Measurements from ENCODE around the gene PAOX.

The PAOX gene

GRCh38 chr10:133349577-133350011 lies 29.5 kb upstream of the PAOX start:
- DNase-seq (ENCODE audit: low read depth in 3 of 3, low spot score in 1 of 3), result no peak

GRCh38 chr10:133350283-133350949 lies 28.6 kb upstream of the PAOX start:
- DNase-seq (ENCODE audit: low read depth in 3 of 3, low spot score in 1 of 3), result no peak

- no peak for DNase-seq (ENCODE audit: low read depth in 3 of 3, low spot score in 1 of 3)
Observed at GRCh38 chr10:133350950-133351329, 28.1 kb upstream of the PAOX start.

GRCh38 chr10:133351408-133352318 lies 27.4 kb upstream of the PAOX start:
- DNase-seq (ENCODE audit: low read depth in 3 of 3, low spot score in 1 of 3), result no peak

- DNase-seq (ENCODE audit: low read depth in 3 of 3, low spot score in 1 of 3), result no peak
Observed at GRCh38 chr10:133353202-133353959, 25.7 kb upstream of the PAOX start.

- DNase-seq (ENCODE audit: low read depth in 3 of 3, low spot score in 1 of 3), result no peak
Observed at GRCh38 chr10:133353988-133354605, 25.0 kb upstream of the PAOX start.

GRCh38 chr10:133354672-133355240 lies 24.3 kb upstream of the PAOX start:
- no peak for DNase-seq (ENCODE audit: low read depth in 3 of 3, low spot score in 1 of 3)

GRCh38 chr10:133355266-133355665 lies 23.8 kb upstream of the PAOX start:
- no peak for DNase-seq (ENCODE audit: low read depth in 3 of 3, low spot score in 1 of 3)

GRCh38 chr10:133355991-133356390 lies 23.1 kb upstream of the PAOX start:
- no peak for DNase-seq (ENCODE audit: low read depth in 3 of 3, low spot score in 1 of 3)

GRCh38 chr10:133356549-133357284 lies 22.3 kb upstream of the PAOX start:
- no peak for DNase-seq (ENCODE audit: low read depth in 3 of 3, low spot score in 1 of 3)

- DNase-seq (ENCODE audit: low read depth in 3 of 3, low spot score in 1 of 3), result peak in 2 of 3 donors; percentile 45 to 59
Observed at GRCh38 chr10:133357285-133358161, 21.5 kb upstream of the PAOX start, which contains the start of gene FUOM. Gene FUOM, minus strand, starts transcription at chr10:133358019. Its CDS starts 12 bp downstream, at chr10:133358007.

GRCh38 chr10:133358162-133358924 lies 20.7 kb upstream of the PAOX start:
- DNase-seq (ENCODE audit: low read depth in 3 of 3, low spot score in 1 of 3), result no peak

GRCh38 chr10:133358925-133359310 lies 20.1 kb upstream of the PAOX start:
- DNase-seq (ENCODE audit: low read depth in 3 of 3, low spot score in 1 of 3), result no peak

- no peak for DNase-seq (ENCODE audit: low read depth in 3 of 3, low spot score in 1 of 3)
Observed at GRCh38 chr10:133359554-133359971, 19.5 kb upstream of the PAOX start.

GRCh38 chr10:133359972-133360610 lies 19.0 kb upstream of the PAOX start:
- DNase-seq (ENCODE audit: low read depth in 3 of 3, low spot score in 1 of 3), result no peak

GRCh38 chr10:133361227-133361626 lies 17.8 kb upstream of the PAOX start:
- DNase-seq (ENCODE audit: low read depth in 3 of 3, low spot score in 1 of 3), result no peak

- no peak for DNase-seq (ENCODE audit: low read depth in 3 of 3, low spot score in 1 of 3)
Observed at GRCh38 chr10:133361773-133362441, 17.2 kb upstream of the PAOX start.
